Stimulated activated CD4-positive, alpha-beta T cell treated with anti-CD3 and anti-CD28 coated beads, Interleukin-1b, Interleukin-23, amount 100 ng/mL, for 4 hours (primary cell): ENCODE results near the gene COPZ1.
"Not testable (repeated sequence)": the region's sequence is repeated elsewhere in the genome, so short reads cannot be mapped to it uniquely, and the experiment has no call there.

ENCODE experiments used
- DNase-seq, 2 donors: peaks; one replicate each; pipeline ENCODE4 v3.0.0-alpha.2; 2020; ENCODE audit warnings: low read depth in 2 of 2

COPZ1 gene

DNA sequence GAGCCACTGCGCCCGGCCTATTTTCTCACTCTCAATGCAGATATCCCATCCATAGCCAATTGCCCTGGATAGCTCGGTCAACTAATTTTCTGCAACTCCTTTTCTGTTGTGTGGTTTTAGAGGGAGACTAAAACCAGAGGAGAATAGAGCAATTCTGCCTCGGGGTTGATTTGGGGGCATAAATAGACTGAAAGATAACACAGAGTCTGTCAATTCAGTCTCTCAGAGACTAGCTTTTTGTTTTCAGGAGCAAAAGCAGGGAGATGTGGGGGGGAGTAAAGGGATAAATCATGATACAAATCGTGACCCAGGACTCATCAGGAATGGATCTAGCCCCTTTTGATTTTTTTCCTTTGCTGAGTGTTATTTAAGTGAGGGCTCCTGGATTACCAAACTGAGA, 6.5 kb downstream of the COPZ1 start:
- DNase-seq = no peak

- no peak for DNase-seq
Observed at GRCh38 chr12:54333420-54334034, 8.6 kb downstream of the COPZ1 start.

DNA sequence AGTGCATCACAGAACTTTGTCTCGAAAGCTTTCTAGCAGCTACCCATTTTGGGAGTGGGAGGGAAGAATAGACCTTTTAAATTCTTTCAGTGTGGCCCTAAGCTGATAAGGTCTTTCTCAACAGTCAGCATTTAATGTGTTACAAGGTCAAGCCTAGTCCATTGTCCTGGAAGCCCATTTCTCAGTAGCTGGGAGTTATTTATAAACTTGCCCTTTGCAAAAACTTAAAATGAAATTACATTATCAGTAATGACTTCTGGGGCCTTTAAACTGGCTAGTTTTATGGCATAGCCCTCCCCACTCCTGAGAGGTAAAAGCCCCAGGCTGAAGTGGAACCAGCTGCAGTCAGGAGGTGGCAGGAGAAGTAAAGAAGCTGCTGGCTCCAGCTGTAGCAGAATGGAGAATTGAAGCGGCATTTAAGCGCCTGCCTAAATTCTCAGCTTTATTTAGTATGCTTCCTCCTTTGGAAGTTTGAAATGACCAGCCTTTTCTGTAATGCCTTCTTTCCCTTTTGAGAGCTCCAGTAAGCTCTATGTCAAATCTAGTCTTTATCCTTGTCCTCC, 12.4 kb downstream of the COPZ1 start:
- DNase-seq = no peak

GRCh38 chr12:54337854-54338650, 13.1 kb downstream of the COPZ1 start:
- DNase-seq = no peak

DNA sequence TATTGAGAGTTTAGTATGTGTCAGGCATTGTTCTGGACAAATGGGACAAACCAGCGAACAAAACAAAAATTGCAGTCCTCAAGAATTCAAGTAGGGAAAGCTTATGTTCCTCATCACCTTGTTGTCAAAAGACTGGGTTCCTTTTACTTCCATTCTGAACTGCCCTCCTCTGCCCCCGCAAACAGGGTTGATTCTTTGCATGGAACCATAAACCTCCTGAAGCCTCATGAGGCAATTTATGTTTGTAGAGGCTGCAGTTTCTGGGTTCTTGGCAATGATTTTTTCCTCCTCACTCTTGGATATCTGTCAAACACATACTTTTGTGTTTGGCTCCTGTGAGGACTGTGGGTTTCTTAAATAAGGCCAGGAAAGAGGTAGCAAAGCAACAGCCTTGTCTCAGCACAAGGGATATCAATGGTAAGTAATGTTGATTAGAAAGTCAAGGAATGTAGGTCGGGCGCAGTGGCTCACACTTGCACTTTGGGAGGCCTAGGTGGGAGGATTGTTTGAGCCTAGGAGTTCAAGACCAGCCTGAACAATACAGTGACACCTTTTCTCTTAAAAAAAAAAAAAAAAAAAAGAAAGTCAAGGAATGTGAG, 13.9 kb downstream of the COPZ1 start:
- no peak for DNase-seq

DNA sequence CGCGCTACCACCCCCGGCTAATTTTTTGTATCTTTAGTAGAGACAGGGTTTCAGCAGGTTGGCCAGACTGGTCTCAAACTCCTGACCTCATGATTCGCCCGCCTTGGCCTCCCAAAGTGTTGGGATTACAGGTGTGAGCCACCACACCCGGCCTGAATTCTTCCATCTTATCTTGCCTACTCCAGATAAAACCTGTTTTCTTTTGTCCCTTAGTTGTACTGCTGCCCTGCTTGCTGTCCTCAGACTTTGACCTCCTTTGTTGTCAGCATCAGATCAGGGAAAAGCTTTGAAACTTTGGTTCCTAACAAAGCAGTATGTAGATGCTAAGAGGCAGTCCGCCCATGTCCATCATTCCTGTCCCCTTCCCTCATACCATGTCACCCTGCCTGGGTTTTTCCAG, 15.9 kb downstream of the COPZ1 start:
- DNase-seq = no peak

- no peak for DNase-seq
Observed at GRCh38 chr12:54341378-54342300, 16.7 kb downstream of the COPZ1 start.

GRCh38 chr12:54349036-54349435, 24.1 kb downstream of the COPZ1 start:
- no peak for DNase-seq

GRCh38 chr12:54349679-54350078, 24.7 kb downstream of the COPZ1 start:
- no peak for DNase-seq

- no peak for DNase-seq
Observed at GRCh38 chr12:54350743-54351142, 25.8 kb downstream of the COPZ1 start.

DNA sequence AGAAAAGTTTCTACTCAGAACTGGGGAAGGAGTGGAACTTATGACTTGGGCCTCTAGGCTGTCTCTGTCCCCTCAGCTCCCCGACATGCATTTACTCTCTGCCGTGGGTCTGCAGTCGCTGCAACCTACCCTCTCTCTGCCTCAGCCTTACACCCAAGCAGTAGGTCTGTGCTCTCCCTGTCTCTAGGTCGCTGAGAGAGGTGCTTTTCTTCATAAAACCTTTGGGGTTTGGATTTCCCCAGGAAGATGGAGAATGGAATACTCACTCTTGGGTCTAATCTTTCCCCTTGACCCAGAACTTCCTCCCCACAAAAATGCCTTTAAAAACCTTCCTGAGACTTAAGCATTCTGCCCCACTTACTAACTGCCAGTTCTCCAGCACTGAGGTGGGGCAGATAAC, 26.4 kb downstream of the COPZ1 start:
- no peak for DNase-seq

- DNase-seq = peak; percentile 20 to 40
Observed at GRCh38 chr12:54352022-54352531, 27.1 kb downstream of the COPZ1 start.

DNA sequence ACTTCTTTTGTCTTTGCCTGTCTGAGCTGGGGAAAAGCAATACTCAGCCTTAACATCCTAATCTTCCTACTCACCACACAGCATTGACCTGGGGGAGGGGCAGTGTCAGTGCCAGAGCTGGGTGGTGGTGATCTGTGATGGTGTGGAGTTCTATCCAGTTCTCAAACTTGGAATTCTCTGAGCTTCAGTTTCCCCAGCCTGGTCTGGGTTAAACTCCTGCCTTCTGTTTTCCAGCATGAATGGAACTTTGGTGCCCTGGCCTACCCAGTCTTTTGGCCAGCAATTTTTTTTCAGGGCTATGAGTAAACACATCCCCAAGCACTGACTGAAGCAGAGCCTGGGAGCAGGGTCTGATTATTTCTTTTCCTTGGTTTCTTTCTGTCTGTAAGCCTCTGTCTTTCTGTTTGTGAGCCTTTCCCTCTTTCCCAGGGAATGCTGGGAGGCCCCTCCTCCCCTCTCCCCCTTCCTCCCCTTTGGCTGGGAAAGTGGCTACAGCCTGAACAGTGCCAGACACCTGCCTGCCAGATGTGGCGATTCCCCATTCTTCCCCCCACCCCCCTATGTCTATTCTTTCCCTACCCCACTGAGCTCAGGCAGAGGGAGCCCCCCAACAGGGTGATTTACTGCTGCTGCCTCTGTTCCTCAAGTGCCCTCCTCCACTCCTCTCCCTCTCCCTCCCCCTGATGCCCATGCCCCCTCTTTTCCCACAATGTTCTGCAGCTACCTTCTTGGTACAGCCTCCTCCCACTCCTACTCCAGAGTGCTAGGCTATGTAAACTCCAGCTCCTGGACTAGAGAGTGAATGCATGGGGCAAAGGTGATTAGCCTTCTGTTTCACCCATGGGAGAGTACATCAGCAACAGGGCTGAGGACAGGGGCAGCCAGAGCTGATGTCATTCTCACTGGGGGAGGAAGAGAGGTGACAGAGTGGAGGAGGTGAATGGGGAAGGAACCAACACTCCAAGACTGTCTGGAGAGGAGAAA, 28.3 kb downstream of the COPZ1 start:
- no peak for DNase-seq

GRCh38 chr12:54354271-54354670, 29.3 kb downstream of the COPZ1 start:
- not testable (repeated sequence) for DNase-seq

DNA sequence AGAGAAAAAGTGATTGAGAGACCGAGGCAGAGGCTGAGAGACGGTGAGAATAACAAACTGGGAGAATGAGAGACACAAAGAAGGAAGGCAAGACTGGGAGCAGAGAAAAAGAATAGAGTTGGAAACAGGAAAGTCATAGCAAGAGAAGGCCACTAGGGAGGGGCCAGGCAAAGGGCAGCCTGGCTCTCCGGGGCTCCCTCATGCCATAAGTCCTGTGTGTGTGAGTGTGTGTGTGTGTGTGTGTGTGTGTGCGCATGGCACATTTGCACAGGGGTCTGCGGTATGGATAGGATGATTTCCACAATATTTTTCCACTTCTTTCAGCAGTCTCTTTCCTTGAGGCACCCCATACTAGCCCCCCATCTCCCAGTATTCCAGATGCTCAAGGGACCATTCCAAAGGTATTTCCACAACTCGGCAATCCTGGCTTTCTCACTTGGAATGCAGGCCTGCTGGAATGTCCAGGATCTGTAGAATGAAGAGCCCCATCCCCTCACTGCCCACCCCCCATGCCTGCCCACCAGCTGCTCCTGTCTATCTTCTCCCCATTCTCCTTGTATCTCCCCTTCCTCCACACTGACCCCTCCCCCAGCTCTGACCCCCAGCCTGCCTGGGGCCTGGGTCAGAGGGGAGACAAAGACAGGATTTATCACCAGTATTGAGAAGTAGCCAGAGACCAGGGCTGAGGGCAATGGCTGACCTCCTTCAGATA, 30.3 kb downstream of the COPZ1 start:
- no peak for DNase-seq

- no peak for DNase-seq
Observed at GRCh38 chr12:54356228-54356627, 31.3 kb downstream of the COPZ1 start.

- no peak for DNase-seq
Observed at GRCh38 chr12:54356951-54357356, 32.0 kb downstream of the COPZ1 start.

DNA sequence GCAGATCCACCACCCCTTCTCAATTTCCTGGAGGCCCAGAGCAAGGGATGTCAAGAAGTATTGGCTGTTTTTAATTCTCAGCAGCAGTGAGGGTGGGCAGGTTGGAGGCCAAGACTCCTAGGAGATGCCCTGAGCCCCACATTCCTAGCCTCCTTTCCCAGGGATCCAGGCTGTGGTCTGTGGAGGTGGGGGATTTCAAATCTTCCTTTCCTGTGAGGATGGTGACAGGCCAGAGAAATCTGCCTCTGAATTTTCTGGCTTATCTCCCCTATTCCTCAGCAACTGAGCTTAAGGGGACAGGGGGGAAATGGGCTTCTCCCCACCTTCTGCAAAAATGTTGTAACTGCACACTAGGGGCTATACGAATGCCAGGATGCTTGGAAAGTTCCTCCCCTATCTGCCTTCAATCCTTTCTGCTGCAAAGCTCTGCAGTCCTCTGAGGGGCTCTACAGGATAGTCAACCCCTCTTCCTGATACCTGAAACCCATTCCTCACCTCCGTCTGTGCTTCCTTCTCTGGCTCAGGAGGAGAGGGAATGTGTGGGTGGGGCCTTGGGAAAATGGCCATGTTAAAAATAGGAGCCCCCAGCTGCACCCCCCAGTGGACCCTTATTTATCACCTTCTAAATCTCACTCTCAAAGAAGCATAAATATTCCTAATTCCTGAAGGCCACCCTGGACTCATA, 32.7 kb downstream of the COPZ1 start:
- no peak for DNase-seq
